ENCODE measurements around the gene GFRA4. TPM values are rescaled to one million over a fixed set of nuclear protein-coding genes. Genes with fewer than 3 reads are reported as not detected.

The GFRA4 gene
- total RNA-seq, 1 donor from 2014 or later, result not detected

DNA sequence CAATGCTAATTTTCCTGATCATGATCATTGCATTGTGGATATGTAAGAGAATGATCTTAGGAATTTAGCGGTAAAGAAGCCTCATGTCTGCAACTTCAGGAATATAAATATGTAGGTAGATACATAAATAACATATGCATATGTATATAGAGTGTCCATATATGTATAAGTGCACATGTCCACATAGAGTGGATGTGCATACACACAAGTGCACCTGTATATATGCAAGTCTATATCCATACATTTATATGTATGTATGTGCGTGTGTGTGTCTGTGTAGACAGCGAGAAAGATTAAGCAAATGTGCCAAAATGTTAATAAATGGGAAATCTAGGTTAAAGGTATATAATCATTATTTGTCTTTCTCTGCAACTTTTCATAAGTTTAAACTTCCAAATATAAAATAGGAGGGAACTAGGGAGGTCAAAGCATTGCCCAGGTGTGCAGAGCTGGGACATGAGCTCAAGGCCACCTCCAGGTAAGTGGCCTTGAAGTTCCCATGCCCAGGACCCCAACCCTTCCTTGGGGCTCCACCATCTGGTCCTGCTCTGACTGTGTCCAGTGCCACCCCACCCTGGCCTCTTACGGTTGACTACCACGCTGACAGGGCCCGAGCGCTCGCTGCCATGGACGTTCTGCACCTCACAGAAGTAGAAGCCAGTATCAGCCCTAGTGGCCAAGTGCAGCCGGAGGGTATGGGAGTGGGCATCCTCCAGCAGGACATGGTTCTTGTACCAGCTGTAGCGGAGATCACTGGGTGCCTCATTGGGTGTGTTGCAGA is 39.6 kb upstream of the GFRA4 start:
- H3K27me3 ChIP-seq, result no peaks in the 10 kb centered on the region

DNA sequence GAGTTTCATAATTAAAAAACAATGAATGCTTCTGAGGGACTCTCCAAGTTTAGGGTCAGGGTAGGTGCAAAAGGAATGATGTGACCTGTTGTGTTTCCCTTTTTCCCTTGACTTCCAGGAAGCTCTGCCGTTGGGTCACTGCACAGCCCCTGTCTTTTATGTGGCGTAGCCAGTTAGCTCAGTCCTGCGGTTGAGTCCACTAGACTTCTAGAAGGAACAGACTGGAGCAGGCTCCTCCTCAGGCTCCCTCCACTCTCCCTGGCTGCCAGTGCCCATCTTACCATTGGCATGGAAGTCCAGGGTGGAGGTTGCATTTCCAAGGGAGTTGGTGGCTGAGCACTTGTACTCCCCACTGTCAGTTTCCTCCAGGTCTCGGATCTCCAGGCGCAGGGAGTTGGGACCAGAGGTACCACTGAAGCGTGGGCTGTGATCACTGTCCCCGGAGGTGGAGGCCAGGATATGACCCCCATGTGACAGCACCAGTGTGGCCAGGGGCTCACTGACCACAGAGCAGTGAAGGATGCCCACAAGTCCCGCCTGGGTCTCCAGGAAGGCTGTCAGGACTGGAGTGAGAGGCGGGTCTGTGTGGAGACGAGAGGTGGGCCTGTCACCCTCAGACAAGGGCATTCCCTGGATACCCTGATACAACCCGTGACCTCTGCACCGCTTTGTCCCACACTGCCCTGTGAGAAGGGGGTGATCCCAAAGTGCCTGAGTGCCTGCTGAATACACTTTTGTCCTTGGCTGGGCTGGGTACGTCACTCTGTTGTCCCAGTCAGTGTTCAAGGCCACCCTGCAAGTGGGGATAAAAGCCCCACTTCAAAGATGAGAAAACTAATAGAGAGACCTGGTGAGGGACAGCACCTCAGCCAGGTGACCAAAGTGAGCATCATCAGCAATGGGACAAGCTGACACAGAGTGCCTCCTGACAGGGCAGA is 38.1 kb upstream of the GFRA4 start:
- TF ChIP-seq, protein P1, sequence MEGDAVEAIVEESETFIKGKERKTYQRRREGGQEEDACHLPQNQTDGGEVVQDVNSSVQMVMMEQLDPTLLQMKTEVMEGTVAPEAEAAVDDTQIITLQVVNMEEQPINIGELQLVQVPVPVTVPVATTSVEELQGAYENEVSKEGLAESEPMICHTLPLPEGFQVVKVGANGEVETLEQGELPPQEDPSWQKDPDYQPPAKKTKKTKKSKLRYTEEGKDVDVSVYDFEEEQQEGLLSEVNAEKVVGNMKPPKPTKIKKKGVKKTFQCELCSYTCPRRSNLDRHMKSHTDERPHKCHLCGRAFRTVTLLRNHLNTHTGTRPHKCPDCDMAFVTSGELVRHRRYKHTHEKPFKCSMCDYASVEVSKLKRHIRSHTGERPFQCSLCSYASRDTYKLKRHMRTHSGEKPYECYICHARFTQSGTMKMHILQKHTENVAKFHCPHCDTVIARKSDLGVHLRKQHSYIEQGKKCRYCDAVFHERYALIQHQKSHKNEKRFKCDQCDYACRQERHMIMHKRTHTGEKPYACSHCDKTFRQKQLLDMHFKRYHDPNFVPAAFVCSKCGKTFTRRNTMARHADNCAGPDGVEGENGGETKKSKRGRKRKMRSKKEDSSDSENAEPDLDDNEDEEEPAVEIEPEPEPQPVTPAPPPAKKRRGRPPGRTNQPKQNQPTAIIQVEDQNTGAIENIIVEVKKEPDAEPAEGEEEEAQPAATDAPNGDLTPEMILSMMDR (IDR thresholded peaks at IDR 0.05), result no peak
- no peak overlapping the region for H3K4me3 ChIP-seq
- H3K4me1 ChIP-seq, result no peaks in the 10 kb centered on the region
- no peaks in the 10 kb centered on the region for H3K27me3 ChIP-seq
- H3K27ac ChIP-seq, result no peak overlapping the region
- intact Hi-C loops (cut with DNase I), result no loop called here
- peaks cover 0 to 2% of the 10 kb centered on the region in 2 donors for H3K9me3 ChIP-seq
- no peak for DNase-seq (ENCODE audit: low spot score in 2 of 2)
- no peaks in the 10 kb centered on the region for H3K36me3 ChIP-seq

More for the DNA sequence above, 39.6 kb upstream of the GFRA4 start:
- H3K4me1 ChIP-seq, result peaks cover 4 to 5% of the 10 kb centered on the region in 2 donors
- no peak for DNase-seq (ENCODE audit: low spot score in 2 of 2)
- H3K9me3 ChIP-seq, result no peaks in the 10 kb centered on the region
- H3K36me3 ChIP-seq, result no peaks in the 10 kb centered on the region
- intact Hi-C loops (cut with DNase I), result no loop called here
- H3K4me3 ChIP-seq, result no peak overlapping the region
- TF ChIP-seq, protein P1 (IDR thresholded peaks at IDR 0.05), result no peak
- H3K27ac ChIP-seq, result no peak overlapping the region

DNA sequence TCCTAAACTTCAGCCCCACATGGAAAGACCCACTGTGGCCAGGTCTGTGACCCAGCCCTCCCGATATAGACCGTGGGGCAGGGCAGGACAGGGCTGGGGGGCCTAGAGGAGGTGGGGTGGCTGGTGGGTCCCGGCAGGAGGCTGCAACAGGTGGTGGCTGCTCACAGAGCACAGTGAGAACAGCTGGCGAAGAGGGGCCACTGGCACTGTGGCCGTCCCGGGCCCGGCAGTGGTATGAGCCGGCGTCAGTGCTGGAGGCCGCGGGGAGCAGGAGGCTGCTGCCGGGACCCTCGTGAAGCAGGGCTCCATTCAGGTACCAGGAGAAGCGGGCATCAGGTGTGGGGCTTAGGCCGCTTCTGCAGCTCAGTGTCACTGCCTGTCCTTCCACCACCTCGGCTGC is 35.8 kb upstream of the GFRA4 start:
- no peaks in the 10 kb centered on the region for H3K4me1 ChIP-seq
- peaks cover 0 to 3% of the 10 kb centered on the region in 2 donors for H3K9me3 ChIP-seq
- no peak for DNase-seq (ENCODE audit: low spot score in 2 of 2)
- no peaks in the 10 kb centered on the region for H3K27me3 ChIP-seq
- no peaks in the 10 kb centered on the region for H3K36me3 ChIP-seq
- TF ChIP-seq, protein P1 (IDR thresholded peaks at IDR 0.05), result no peak
- H3K27ac ChIP-seq, result no peak overlapping the region
- intact Hi-C loops (cut with DNase I), result no loop called here
- no peak overlapping the region for H3K4me3 ChIP-seq

DNA sequence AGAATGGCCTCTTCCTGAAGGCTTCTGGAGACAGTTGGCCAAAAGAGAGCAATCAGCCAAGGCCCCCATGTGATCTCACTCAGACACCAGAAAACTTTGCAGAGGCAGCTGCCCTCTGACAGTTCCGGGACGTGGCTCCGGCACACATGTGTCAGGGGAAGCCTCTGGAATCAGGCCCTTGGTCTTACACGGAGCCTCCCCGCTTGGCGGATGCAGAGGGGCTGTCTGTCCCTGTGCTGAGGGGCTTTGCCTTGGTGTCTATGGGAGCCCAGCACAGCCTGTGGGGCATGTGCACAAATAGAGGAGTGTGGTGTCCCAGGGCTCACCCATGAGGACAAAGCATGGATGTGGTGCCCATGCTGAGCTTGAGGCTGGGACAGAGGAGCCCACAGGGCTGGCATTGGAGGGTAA is 35.4 kb upstream of the GFRA4 start:
- Histone ChIP-seq H3K27ac (no peak overlapping the region), H3K9me3 (peaks cover 0 to 3% of the 10 kb centered on the region in 2 donors), H3K36me3 (no peaks in the 10 kb centered on the region), H3K27me3 (no peaks in the 10 kb centered on the region), H3K4me1 (no peaks in the 10 kb centered on the region), H3K4me3 (no peak overlapping the region)
- DNase-seq (ENCODE audit: low spot score in 2 of 2), result no peak
- TF ChIP-seq, protein P1 (IDR thresholded peaks at IDR 0.05), result no peak
- intact Hi-C loops (cut with DNase I), result no loop called here

DNA sequence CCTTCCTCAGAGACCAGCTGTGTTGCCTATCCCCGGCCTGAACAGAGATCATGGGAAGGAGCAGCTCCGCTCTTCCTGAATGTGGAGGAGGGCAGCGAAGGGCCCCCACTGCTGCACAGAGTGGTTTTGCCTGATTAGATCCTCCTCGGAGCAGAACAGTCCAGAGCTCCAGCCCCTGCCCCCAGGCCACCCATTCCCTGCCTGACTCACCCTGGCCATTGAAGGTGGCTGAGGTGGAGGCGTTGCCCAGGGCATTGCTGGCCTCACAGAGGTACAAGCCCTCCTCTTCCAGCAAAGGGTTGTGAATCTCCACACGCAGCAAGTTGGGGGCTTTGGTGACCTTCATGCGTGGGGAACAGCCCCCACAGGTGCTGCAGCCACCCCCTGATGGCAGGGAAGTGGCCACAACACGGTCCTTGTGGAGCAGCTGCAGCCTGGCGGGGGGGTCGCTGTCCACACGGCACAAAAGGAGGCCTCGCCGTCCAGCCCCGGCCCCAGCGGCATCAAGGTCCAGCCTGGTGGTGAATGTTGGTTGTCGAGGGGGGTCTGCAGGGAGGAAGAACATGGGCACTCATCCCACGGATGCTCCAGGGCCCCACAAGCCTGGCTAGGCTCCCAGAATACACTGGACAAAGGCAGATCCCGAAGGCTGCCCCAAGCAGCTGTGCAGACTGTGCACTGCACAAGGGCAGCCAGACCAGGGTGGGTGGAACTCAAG is 34.5 kb upstream of the GFRA4 start:
- H3K36me3 ChIP-seq, result no peaks in the 10 kb centered on the region
- TF ChIP-seq, protein P1 (IDR thresholded peaks at IDR 0.05), result no peak
- peaks cover 0 to 3% of the 10 kb centered on the region in 2 donors for H3K9me3 ChIP-seq
- no peaks in the 10 kb centered on the region for H3K4me1 ChIP-seq
- no peak overlapping the region for H3K4me3 ChIP-seq
- no peaks in the 10 kb centered on the region for H3K27me3 ChIP-seq
- DNase-seq (ENCODE audit: low spot score in 2 of 2), result no peak
- intact Hi-C loops (cut with DNase I), result no loop called here
- no peak overlapping the region for H3K27ac ChIP-seq

All from ascending aorta (tissue), 2 donors.